Embryonic facial prominence (tissue), 1 donor: ENCODE measurements around the gene UQCRFS1.

Source experiments
- DNase-seq: peaks from one replicate; pipeline ENCODE4 v3.0.0-alpha.2; 2016; ENCODE audit errors: extremely low spot score

UQCRFS1 gene

DNA sequence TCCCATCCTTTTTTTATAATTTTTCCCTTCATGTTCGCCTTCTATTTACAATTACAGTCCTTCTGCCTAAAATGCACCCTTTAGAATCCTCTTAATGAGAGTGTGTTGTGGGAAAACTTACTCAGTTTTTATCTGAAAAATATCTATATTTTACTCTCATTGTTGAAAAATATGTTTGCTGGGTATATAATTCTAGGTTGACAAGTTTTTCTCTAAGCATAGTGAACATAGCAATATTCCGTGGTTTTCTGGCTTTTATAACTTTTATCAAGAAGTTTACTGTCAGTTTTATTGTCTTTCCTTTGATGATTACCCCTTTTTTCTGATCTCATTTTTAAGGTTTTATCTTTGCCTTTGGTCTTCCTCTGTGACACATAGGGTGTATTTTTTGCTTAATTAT lies 57.3 kb downstream of the UQCRFS1 start:
- DNase-seq = no peak
